ENCODE results near the gene C4A.

GRCh38 chr6:31952140-31952805 lies 29.6 kb upstream of the C4A start:
- TF ChIP-seq CTCF (conservative IDR thresholded peaks at IDR 0.05) (peak; percentile 84), EZH2 (IDR thresholded peaks at IDR 0.05; ENCODE audit: low read depth) (no peak)
